ENCODE measurements around the gene KRTAP25-1. TPM values are rescaled to one million over a fixed set of nuclear protein-coding genes. Genes with fewer than 3 reads are reported as not detected.

The KRTAP25-1 gene
- polyA plus RNA-seq, 3 donors from 2014 or later: not detected

Other genes with a start within 250 kb of the KRTAP25-1 start
- gene CLDN17, start 122.7 kb downstream of the KRTAP25-1 start, polyA plus RNA-seq: not detected
- gene CLDN8, start 73.4 kb downstream of the KRTAP25-1 start, polyA plus RNA-seq: not detected
- not detected for gene KRTAP24-1, start 6.6 kb downstream of the KRTAP25-1 start, polyA plus RNA-seq
- gene KRTAP26-1, start 30.8 kb upstream of the KRTAP25-1 start, polyA plus RNA-seq: not detected
- not detected for gene KRTAP27-1, start 48.2 kb upstream of the KRTAP25-1 start, polyA plus RNA-seq
- not detected for gene KRTAP23-1, start 59.1 kb upstream of the KRTAP25-1 start, polyA plus RNA-seq
- gene KRTAP13-2, start 82.8 kb upstream of the KRTAP25-1 start, polyA plus RNA-seq: not detected
- gene KRTAP13-1, start 106.5 kb upstream of the KRTAP25-1 start, polyA plus RNA-seq: not detected
- gene KRTAP13-3, start 136.4 kb upstream of the KRTAP25-1 start, polyA plus RNA-seq: not detected
- not detected for gene KRTAP13-4, start 140.7 kb upstream of the KRTAP25-1 start, polyA plus RNA-seq
- not detected for gene KRTAP15-1, start 150.8 kb upstream of the KRTAP25-1 start, polyA plus RNA-seq
- not detected for gene KRTAP19-1, start 190.9 kb upstream of the KRTAP25-1 start, polyA plus RNA-seq
- not detected for gene KRTAP19-2, start 197.9 kb upstream of the KRTAP25-1 start, polyA plus RNA-seq
- gene KRTAP19-3, start 202.5 kb upstream of the KRTAP25-1 start, polyA plus RNA-seq: not detected
- gene KRTAP19-4, start 207.7 kb upstream of the KRTAP25-1 start, polyA plus RNA-seq: not detected
- not detected for gene KRTAP19-5, start 212.6 kb upstream of the KRTAP25-1 start, polyA plus RNA-seq